M059J (cell line): Measurements from ENCODE around the gene CGB5. TPM values are rescaled to one million over a fixed set of nuclear protein-coding genes. Genes with fewer than 3 reads are reported as not detected.
"Not testable (repeated sequence)": the region's sequence is repeated elsewhere in the genome, so short reads cannot be mapped to it uniquely, and the experiment has no call there.

Experiments
- DNase-seq: peaks from one replicate; pipeline ENCODE4 v3.0.0-alpha.2; 2012; ENCODE audit warnings: low read depth
- total RNA-seq: library from RNA; depleted of rRNA; stranded (reverse); fragments of >200 nt; shearing (Covaris generic); gene quantifications from 2 replicates; pipeline ENCODE4 v1.2.3, GENCODE V29; 2014

CGB5 gene
- total RNA-seq, 1 experiment from 2014 or later = 8.1 TPM

- peak; percentile 88 for DNase-seq
Observed at GRCh38 chr19:49020931-49021895, 22.4 kb upstream of the CGB5 start.

GRCh38 chr19:49022116-49022515 is 21.5 kb upstream of the CGB5 start:
- no peak for DNase-seq

- DNase-seq = not testable (repeated sequence)
Observed at GRCh38 chr19:49024233-49024632, 19.4 kb upstream of the CGB5 start, which contains the start of gene CGB3. Gene CGB3 (minus strand): TSS chr19:49024333. CDS start chr19:49023971, 362 bp downstream.

GRCh38 chr19:49025088-49025487 is 18.6 kb upstream of the CGB5 start:
- not testable (repeated sequence) for DNase-seq

- DNase-seq = peak; percentile 45
Observed at GRCh38 chr19:49025599-49025998, 18.0 kb upstream of the CGB5 start.

- not testable (repeated sequence) for DNase-seq
Observed at GRCh38 chr19:49028686-49029085, 15.0 kb upstream of the CGB5 start.

GRCh38 chr19:49029749-49030148 is 13.9 kb upstream of the CGB5 start:
- peak; percentile 62 for DNase-seq

GRCh38 chr19:49030323-49030722 is 13.3 kb upstream of the CGB5 start:
- DNase-seq = not testable (repeated sequence)

- DNase-seq = not testable (repeated sequence)
Observed at GRCh38 chr19:49031642-49032301, 11.9 kb upstream of the CGB5 start, which contains the start of gene CGB2. Gene CGB2 (plus strand): TSS chr19:49031890. CDS start chr19:49032096, 206 bp downstream.

- not testable (repeated sequence) for DNase-seq
Observed at GRCh38 chr19:49036815-49037214, 6.8 kb upstream of the CGB5 start, which contains the start of gene CGB1. Gene CGB1 (minus strand): TSS chr19:49036895. CDS start chr19:49036711, 184 bp downstream.

- DNase-seq = not testable (repeated sequence)
Observed at GRCh38 chr19:49038111-49038510, 5.5 kb upstream of the CGB5 start.

- DNase-seq = peak; percentile 80
Observed at GRCh38 chr19:49038557-49039276, 4.9 kb upstream of the CGB5 start.

- not testable (repeated sequence) for DNase-seq
Observed at GRCh38 chr19:49039736-49040135, 3.9 kb upstream of the CGB5 start.

- peak; percentile 74 for DNase-seq
Observed at GRCh38 chr19:49042177-49042576, 1.5 kb upstream of the CGB5 start.

- DNase-seq = not testable (repeated sequence)
Observed at GRCh38 chr19:49042666-49043065, 982 bp upstream of the CGB5 start.

GRCh38 chr19:49049011-49049410 is 5.4 kb downstream of the CGB5 start, which contains the start of gene CGB8:
Gene CGB8 (minus strand): TSS chr19:49049111. CDS start chr19:49048739, 372 bp downstream.
- DNase-seq = not testable (repeated sequence)

GRCh38 chr19:49049834-49050233 is 6.2 kb downstream of the CGB5 start:
- not testable (repeated sequence) for DNase-seq

- peak; percentile 86 for DNase-seq
Observed at GRCh38 chr19:49050376-49051033, 6.9 kb downstream of the CGB5 start.

GRCh38 chr19:49056101-49056901 is 12.7 kb downstream of the CGB5 start:
- DNase-seq = peak; percentile 63
